Nephron progenitor cell (in vitro differentiated cells): ENCODE results near the gene LRP1B.

ENCODE experiments used
- DNase-seq: peaks from one replicate; pipeline ENCODE4 v3.0.0; 2021
- H3K27ac Mint-ChIP-seq: 2 replicates; pipeline ENCODE4 v1.8.0; 2021; ENCODE audit warnings: mild to moderate bottlenecking, moderate library complexity, mixed read lengths
- H3K27me3 Mint-ChIP-seq: 2 replicates; pipeline ENCODE4 v1.8.0; 2021; ENCODE audit warnings: mild to moderate bottlenecking, low read depth, mixed read lengths; ENCODE audit not compliant: poor library complexity
- H3K36me3 Mint-ChIP-seq: 2 replicates; pipeline ENCODE4 v1.8.0; 2021; ENCODE audit warnings: low read depth, mixed read lengths
- H3K4me1 Mint-ChIP-seq: 2 replicates; pipeline ENCODE4 v1.8.0; 2021; ENCODE audit warnings: mixed read lengths
- H3K4me3 Mint-ChIP-seq: 2 replicates; pipeline ENCODE4 v1.8.0; 2021; ENCODE audit warnings: mild to moderate bottlenecking, moderate library complexity, mixed read lengths
- H3K9me3 Mint-ChIP-seq: 2 replicates; pipeline ENCODE4 v1.8.0; 2021; ENCODE audit warnings: mild to moderate bottlenecking, moderate library complexity, mixed read lengths
- TF ChIP-seq, protein P1 (sequence below): fragments of 200-600 bp; sonication (generic); IDR thresholded peaks from 2 replicates; pipeline ENCODE4 v1.5.0; 2021; ENCODE audit warnings: antibody characterized with exemption

Gene LRP1B

GRCh38 chr2:140855471-140855870 is 1275.3 kb downstream of the LRP1B start:
- Mint-ChIP-seq H3K36me3 (no peaks in the 10 kb centered on the region), H3K4me1 (peaks cover under 1% of the 10 kb centered on the region), H3K27ac (no peak overlapping the region), H3K9me3 (no peaks in the 10 kb centered on the region), H3K27me3 (peaks cover 4% of the 10 kb centered on the region), H3K4me3 (no peak overlapping the region)
- no peak for DNase-seq
- TF ChIP-seq, protein P1, sequence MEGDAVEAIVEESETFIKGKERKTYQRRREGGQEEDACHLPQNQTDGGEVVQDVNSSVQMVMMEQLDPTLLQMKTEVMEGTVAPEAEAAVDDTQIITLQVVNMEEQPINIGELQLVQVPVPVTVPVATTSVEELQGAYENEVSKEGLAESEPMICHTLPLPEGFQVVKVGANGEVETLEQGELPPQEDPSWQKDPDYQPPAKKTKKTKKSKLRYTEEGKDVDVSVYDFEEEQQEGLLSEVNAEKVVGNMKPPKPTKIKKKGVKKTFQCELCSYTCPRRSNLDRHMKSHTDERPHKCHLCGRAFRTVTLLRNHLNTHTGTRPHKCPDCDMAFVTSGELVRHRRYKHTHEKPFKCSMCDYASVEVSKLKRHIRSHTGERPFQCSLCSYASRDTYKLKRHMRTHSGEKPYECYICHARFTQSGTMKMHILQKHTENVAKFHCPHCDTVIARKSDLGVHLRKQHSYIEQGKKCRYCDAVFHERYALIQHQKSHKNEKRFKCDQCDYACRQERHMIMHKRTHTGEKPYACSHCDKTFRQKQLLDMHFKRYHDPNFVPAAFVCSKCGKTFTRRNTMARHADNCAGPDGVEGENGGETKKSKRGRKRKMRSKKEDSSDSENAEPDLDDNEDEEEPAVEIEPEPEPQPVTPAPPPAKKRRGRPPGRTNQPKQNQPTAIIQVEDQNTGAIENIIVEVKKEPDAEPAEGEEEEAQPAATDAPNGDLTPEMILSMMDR: no peak

DNA sequence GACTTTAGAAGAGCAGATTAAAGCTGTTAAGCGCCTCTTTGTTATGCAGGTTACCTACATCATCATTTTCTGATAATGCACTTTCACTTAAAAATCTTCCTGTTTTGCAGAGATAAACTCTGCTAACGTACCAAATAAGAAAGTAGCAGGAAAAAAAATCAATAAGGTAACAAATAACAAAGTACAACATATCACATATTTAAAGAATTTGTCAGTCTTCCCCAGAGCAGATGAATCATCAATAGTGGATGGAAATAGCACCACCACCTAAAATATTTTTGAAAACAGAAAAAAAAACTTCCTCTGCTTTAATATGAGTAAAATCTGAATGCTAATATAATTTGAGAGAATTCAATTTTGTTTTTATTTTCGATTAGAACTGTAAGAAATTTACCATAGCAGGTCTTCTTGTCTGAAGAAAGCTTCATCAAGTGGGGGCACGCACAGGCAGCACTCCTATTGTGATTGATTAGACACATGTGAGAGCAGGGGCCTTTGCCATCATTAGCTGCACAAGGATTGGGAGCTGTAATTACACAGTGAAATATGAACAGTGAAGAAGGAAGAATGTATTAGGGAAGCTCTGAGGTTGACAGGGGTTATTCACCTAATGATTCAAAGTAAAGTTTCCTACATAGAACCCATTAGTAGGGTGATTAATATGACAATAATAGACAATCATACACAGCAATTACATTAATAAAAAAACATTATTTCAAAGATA is 1279.4 kb downstream of the LRP1B start:
- DNase-seq: no peak
- TF ChIP-seq, protein P1: no peak
- Mint-ChIP-seq H3K27ac (no peak overlapping the region), H3K4me3 (no peak overlapping the region), H3K4me1 (no peaks in the 10 kb centered on the region), H3K36me3 (no peaks in the 10 kb centered on the region), H3K9me3 (no peaks in the 10 kb centered on the region), H3K27me3 (peaks cover 4% of the 10 kb centered on the region)

- H3K27me3 Mint-ChIP-seq: no peaks in the 10 kb centered on the region
- no peaks in the 10 kb centered on the region for H3K9me3 Mint-ChIP-seq
- TF ChIP-seq, protein P1: no peak
Measured at GRCh38 chr2:140843186-140843585, 1287.6 kb downstream of the LRP1B start.

GRCh38 chr2:140842110-140842509 is 1288.7 kb downstream of the LRP1B start:
- no peak for DNase-seq
- Mint-ChIP-seq H3K4me3 (no peak overlapping the region), H3K9me3 (no peaks in the 10 kb centered on the region), H3K36me3 (no peaks in the 10 kb centered on the region), H3K27me3 (no peaks in the 10 kb centered on the region), H3K27ac (no peak overlapping the region), H3K4me1 (no peaks in the 10 kb centered on the region)
- TF ChIP-seq, protein P1: no peak

More at GRCh38 chr2:140843186-140843585, 1287.6 kb downstream of the LRP1B start:
- H3K4me3 Mint-ChIP-seq: no peak overlapping the region
- no peaks in the 10 kb centered on the region for H3K4me1 Mint-ChIP-seq
- no peaks in the 10 kb centered on the region for H3K36me3 Mint-ChIP-seq
- no peak for DNase-seq
- H3K27ac Mint-ChIP-seq: no peak overlapping the region

GRCh38 chr2:140841141-140841540 is 1289.7 kb downstream of the LRP1B start:
- Mint-ChIP-seq H3K4me3 (no peak overlapping the region), H3K9me3 (no peaks in the 10 kb centered on the region), H3K27me3 (no peaks in the 10 kb centered on the region), H3K36me3 (no peaks in the 10 kb centered on the region), H3K27ac (no peak overlapping the region), H3K4me1 (no peaks in the 10 kb centered on the region)
- DNase-seq: no peak
- TF ChIP-seq, protein P1: no peak

DNA sequence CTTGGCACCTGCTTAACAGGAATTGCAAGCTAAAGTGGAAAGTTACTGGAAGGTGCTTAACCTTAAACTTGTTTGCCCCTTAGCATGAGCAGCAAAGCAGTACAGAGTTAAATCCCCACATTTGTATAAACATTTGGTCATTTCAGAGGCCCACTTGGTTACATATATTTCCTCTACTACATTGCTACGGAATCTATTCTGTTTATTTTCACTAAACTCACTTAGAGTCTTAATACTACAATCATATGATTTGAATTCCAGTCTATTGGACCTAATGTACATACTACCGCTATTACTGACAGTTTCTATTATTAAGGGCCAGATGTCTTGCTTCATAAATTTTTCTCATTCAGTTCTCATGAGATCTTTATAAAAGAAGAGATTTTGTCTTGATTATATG is 1294.0 kb downstream of the LRP1B start:
- TF ChIP-seq, protein P1: no peak
- Mint-ChIP-seq H3K9me3 (no peaks in the 10 kb centered on the region), H3K36me3 (no peaks in the 10 kb centered on the region), H3K27me3 (no peaks in the 10 kb centered on the region), H3K4me1 (no peaks in the 10 kb centered on the region), H3K4me3 (no peak overlapping the region), H3K27ac (no peak overlapping the region)
- no peak for DNase-seq
